Measurements from ENCODE around the gene STING1.

GRCh38 chr5:139531772-139532169 lies 49.2 kb upstream of the STING1 start:
- TF ChIP-seq EZH2 (IDR thresholded peaks at IDR 0.05) (no peak), POLR2AphosphoS5 (IDR thresholded peaks at IDR 0.05; ENCODE audit: borderline replicate concordance, low read depth, low read length) (no peak), FOXP2 (optimal IDR thresholded peaks at IDR 0.05; ENCODE audit: control extremely low read depth, extremely low read length, insufficient read depth) (no peak)

All from SK-N-MC (cell line).